SKM-1 treated with dmso at 0.1 percent for 144 hours (cell line): Measurements from ENCODE around the gene IRX3.

Experiments
- DNase-seq: peaks from one replicate; lab custom pipeline; 2025; ENCODE audit not compliant: unreplicated experiment; lab: John Stamatoyannopoulos, UW

The IRX3 gene

DNA sequence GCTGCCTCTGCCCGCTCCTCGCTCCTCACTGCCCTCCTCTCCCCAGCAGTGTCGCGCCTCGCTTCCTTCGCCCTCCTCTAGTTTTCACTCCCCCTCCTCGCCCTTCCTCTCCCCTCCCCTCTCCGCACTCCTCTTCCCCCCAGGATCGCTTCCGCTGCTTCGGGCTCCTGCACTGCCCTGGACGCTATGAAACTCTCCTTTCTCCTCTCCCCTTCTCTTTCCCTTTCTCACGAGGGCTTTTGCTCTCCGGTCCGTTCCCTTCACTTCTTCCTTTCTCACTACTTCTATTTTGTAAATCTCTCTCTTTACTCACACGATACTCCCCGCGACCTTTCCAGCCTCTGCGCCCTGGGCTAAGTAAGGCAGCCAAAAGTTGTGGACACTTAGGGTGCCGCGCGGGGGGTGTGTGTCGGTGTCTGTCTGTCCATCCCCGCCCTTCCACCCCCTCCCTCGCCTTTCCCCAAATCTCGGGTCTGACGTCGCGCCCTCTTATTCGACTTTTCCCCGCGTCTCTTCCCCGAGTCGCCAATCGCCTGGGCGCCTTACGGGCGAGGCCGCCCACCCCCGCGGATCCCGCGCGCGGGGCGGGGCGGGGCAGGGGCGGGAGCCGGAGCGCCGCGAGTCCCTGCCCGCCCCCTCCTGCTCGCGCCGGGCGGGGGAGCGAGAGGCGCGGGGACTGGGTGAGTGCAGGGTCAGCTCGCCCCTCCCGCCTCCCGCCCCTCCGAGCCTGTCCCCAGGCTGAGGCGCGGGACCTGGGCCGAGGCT lies at the start of gene IRX3:
Gene IRX3, minus strand, starts transcription at position 422 of the 765 bp plus-strand sequence. CDS start 737 bp downstream, outside the sequence.
- peak; percentile 89 for DNase-seq

DNA sequence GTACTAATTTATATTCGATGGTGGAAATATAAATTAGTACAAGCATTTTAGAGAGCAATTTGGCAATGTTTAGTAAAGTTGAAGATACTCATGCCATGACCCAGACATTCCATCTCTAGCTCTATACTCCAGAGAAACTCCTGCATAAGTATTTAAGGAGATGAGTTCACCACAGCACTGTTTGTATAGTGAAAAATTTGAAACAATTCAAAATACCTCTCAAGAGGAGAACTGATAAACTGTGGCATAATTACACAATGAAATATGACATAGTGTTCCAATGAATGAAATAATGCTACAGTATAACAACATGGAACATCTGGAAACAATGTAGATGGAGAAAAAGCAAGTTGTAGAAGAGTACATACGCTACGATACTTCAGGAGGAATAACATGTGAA lies 48.6 kb upstream of the IRX3 start:
- no peak for DNase-seq

DNA sequence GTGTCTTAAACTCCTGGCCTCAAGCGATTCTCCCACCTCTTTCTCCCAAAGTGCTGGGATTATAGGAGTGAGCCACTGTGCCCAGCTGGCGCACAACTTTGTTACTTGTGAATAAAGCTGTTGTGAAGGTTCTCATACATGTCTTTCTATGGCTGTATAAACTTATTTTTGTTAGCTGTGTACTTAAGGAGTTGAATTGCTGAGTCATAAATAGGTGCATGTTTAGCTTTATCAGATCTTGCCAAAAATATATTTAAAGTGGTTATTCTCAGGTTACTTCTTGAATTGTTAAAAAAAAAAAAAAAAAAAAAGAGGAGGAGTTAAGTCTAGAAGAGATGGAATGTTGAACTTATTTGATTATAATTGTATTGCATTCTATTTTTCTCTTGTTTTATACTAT lies 47.6 kb upstream of the IRX3 start:
- DNase-seq = no peak

DNA sequence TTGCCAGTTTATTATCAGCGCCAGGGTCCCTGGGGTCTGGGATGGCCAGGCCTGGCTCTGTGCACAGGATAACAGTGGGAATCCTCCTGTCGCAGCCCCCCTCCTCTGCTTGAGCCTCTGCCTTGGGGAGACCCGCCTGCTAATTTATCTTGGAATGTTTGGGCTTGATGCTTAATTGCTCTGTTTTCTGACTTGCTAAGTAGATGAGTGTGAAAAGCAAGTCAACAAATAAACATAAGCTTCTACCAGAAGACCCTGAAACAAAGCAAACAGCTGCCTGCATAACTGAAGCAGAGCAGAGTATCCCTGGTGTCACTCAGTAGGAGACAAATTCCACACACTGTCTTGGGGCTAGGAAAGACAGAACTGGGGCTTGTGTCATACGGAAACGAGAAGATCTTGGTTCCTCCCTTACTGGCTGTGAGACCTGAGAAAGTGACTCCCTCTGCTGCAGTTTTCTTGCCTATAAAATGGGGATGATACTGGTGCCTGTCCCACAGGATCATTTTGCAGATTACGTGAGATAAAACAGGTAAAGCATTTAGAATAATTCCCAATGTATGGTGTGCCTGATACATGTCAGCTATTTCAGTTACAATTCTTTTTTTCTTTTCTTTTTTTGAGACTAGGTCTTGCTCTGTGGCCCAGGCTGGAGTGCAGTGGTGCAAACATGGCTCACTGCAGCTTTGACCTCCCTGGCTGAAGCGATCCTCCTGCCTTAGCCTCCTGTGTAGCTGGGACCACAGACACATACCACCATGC lies 44.8 kb upstream of the IRX3 start:
- DNase-seq = no peak

DNA sequence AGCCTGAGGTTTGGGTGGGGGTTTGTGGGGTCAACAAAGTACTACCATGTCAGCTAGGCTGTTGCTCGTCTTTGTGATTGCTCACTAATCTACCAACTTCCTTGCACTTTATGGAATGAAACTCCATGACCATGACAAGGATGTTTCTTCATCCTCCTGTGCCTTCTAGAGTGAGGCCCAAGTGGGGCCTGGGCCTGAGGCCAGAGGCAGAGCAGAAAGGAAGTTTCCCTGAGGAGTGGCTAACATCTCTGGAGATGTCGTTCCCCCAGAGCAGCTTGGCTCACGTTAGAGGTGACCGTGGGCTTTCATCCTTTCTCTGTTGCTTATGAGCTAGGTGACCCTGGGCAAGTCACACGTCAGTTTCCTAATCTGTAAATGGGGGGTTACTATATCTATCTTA lies 41.0 kb upstream of the IRX3 start:
- no peak for DNase-seq

DNA sequence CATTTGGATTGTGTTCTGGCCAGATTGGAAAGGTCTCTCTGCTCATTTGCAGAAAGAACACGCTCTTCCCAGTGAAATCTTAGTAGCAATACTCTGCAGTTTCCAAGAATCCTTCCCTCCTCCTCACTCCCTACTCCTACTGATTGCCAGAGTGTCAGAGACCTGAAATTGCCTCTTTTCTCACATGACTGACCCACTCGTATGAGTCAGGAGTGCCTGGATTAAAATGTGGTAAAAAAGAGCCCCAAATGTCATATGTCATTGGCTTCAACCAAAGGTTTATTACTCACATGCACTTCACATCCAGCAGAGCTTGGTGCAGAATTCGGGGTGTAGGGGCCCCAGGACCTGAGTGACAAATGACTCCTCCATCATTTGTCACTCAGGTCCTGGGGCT lies 39.7 kb upstream of the IRX3 start:
- DNase-seq = no peak

DNA sequence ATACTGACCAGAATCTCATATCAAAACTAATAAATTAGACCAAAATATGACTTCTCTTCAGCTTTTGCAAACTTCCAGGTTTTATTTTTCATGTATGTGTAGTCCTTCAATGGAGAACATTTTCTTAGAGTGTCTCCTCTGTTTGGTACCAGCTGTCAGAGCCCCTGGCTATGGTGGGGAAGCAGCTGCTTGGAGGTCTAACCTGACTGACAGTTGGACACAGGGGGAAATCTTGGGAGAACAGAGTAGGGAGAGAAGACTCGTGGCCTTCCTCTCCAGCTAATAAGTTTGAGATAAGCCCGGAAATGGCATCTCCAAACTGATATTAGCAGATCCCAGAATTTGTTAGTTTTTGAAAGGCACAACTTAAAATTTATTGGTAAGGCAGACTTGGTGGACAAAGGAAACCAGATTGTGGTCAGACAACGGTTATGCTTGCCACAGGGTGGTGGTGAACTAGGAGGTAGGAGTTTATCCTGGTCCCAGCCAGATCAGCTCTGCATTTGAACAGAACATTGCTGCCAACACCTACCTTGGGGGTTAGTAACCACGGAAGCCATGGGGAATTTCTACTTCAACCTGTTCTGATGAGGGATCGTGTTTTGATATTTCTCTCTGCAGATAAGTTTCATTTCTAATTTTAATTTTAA lies 39.2 kb upstream of the IRX3 start:
- DNase-seq = no peak

DNA sequence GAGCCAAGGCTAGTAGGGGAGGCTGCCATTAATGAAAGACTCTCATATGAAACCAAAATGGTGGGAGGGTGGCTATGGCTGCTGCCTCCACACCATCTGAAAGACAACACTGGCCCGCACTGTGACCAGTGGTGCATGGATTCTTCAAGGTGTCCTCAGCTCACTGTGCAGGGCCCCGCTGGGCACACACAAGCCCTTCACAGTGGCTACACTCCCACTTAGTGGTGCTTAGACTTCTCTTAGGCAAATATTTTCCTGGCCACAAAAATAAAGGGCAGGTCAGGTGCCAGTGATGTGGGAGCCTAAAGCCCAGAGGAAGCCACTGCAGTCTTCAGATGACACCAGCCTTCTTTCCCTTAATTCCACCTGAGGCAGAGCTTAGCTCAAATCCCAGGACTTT lies 38.1 kb upstream of the IRX3 start:
- DNase-seq = no peak

DNA sequence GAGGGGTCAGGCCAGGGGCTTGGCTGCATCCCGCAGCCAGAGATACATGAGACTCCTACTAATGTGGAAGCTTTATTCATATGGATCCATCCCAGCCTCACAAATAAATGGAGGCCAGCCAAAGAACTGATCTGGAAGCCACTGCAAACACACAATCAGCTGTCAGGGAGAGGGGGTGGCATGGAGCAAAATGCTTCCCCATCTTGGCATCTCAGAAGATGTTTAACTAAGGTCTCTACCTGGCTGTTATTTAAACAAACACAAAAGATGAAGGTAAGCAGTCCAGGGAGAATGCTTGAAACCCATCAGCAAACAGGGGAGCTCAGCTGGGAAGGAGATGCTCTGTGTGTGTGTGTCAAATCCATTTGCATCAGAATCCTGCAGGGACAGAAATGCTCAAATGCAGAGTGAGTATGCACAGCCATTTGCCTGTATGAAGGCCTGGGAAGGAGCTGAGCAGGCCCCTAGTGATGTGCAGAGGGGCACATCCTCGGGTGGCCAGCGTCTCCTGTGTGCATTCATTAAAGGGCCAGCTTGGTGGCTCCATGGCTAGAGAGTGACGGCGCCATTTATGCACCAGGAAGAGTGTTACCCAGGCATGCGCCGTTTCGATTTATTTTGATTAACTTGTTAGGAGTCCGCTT lies 34.2 kb upstream of the IRX3 start:
- DNase-seq = no peak

DNA sequence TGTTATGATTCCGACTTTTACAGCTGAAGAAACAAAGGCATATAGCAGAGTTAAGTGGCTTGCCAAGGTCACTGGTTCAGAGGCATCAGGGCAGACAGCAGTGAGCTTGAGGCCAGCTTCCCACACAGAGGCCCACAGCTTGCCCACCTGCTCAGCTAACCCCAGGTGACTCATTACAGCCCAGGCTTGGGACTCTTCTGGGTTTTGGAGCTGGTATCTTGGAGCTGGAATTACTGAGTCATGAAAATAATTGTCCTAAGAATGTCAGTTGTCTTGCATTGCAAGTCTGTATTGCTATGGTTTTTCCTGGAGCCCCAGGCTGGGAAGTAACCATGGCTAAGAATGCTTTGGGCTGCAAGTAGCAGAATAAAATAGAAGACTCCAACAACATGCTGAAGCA lies 32.4 kb upstream of the IRX3 start:
- no peak for DNase-seq

DNA sequence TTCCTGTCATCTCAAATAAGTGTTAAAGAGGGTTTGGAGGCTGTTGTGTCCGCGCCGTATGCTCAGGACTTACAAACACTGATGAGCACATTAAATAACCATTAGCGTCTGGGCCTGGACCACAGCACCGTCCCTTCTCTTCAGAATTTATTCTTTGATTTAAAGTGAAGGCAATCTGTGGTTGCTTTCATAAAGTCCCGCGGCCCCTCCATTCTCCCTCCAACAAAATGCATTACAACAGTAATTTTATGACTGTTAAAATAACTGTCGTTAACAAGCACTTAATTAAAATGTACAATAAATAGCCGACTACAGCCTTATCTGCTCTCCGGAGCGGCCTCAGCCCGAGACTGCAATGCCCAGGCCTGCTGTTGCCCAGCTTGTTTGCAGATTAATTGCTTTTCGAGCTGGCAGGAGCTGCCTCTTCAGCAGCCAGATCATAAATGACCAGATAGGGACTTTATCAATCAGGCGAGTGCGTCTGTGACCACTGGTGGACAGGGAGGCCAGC lies 30.6 kb upstream of the IRX3 start:
- no peak for DNase-seq

DNA sequence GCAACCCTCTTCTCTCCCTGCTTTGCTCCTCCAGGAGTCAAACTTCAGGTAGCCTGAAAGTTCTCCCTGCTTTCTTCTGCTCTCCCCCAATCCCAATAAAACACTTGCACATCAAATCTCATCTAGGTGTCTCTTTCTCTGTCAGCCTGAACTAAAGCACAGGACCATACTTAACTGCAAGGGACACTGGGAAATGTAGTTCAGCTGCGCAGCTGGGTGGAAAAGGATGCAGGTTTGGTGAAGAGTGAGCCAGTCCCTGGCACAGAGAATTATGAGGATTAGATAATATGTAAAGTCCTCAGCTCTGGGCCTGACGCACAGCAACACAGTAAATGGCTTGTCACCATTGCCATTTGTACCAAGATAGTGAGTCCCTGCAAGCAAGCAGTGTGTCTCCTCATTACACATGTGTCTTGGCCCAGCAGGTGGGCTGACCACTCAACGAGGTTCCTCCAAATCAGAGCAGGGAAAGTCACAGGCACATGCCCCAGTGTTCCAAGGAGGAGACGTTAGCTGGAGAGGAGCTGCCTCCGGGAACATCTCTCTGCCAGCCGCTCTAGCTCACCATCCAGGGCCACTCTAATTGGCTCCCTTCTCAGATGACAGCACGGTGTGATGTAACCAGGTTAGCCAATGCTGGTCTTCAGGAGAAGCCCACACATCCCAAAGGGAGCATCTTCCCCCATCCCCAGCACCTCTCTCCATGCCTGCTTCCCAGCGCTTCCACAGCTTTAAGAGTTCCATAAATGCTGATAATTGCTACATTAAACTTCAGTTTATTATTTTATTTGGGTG lies 29.7 kb upstream of the IRX3 start:
- DNase-seq = no peak

DNA sequence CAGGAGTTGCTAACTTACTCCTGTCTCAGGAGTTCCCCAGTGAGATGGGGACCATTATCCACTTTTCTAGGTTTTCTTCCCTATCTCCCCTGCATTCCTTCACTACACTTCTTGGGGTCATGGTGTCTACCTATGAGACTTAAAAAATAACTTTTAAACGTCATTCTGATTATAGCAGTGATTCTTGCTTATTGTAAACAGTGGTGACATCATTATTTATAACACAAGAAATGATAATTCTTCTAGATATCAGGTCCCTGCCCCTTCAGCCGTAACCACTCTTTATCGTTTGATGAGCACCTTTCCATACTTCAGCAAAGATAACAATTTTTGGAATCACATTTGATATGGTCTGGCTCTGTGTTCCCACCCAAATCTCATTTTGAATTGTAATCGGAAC lies 27.2 kb upstream of the IRX3 start:
- no peak for DNase-seq

DNA sequence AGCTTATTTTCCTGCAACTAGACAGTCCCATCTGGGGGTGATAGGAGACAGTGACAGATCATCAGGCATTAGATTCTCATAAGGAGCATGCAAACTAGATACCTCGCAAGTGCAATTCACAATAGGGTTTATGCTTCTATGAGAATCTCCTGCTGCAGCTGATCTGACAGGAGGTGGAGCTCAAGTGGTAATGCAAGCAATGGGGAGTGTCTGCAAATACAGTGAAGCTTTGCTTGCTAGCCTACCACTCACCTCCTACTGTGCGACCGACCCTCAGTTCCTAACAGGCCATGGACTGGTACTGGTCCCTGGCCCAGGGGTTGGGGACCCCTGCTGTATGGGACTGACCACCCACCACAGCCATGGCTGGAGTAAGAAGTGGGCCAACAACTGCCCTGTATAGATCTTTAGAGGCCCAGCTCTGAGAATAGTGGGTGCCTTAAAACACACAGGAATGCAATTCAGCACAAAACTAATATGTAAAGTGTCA lies 26.0 kb upstream of the IRX3 start:
- no peak for DNase-seq

DNA sequence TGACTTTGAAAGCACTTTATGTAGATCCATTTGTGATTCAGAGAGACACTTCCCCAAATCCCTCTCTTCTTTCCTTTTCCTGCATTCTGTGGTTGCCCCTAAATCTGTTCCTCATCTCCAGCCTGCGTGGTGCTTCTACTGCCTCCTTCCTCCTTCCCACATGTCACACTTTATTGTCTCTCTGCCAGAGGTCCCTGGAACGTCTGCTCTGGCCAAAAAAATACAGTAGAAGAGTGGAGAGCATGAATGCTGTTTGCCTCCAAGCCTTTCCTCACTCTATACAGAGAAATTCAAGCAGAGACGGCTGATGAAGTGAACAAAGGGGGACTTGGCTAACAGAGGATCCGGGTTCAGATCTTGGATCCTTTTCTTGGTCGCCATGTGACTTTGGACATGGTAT lies 22.8 kb upstream of the IRX3 start:
- DNase-seq = no peak

DNA sequence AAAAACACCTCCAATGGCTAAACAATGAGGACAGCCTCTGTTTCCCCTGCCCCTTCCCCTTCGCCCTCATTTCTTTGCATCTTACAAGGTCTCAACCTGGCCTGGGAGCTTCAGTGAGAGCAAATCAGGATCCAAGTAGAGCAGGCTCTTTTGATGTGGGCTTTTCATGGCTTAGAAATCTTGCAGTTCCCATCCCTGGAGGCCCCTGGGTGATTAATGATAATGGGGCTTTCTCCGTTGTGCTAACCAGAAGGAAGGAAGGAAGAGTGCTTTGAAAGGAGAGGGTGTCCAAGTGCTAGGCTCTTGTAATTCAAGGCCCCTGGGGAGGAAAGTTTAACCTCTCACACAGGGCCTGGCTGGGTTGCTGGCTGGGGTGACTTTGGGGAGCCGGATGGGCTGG lies 18.5 kb upstream of the IRX3 start:
- no peak for DNase-seq

DNA sequence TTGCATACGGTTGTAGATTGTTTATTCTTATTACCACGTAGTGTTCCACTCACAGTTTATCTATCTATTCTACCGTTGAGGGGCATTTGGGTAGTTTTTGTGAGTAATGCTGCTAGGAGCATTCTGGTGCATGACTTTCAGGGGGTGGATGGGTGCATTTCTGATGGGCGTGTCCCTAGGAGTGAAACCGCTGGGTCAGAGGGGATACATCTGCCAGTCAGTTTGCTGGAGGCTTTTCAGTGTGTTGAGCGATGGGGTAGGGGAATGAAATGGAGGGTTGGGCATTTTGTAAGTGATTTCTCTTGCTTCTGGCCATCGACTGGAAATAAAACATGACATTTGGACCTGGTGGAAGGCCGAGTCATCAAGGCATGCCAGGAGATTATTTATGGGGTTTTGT lies 17.0 kb upstream of the IRX3 start:
- DNase-seq = no peak

DNA sequence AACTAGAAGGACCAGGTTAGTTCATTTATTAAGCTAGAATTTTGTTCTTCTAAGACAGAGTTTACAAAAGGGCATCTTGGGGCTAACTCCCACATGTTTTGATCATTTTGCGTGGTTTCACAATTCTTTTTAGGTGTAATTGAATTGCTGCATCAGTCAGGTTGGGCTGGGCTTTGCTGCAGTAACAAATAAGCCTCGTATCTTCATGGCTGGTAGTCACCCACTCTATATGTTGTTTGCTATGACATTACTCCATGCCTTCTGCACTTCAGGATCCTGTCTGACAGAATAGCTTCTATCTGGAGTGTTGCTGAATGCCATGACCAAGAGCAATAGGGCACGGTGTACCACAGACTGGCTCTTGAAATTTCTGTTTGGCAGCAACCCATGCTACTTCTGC lies 10.6 kb upstream of the IRX3 start:
- no peak for DNase-seq

DNA sequence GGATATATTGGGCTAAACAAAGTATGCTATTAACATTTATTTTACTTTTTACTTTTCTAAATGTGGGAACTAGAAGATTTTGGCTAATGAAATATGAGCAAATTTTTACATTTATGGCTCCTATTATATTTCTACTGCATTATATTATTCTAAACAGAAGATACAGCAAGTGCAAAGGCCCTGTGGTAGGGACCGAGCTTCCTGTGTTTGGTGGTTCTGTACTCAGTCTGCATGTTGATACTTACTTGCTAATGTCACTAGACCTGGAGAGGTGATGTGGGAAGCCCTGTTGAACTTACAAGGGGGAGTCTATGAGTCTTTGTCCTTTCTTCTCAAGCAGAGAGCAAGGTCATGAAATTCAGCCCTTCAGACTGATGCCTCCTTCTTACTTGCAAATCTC lies 10.0 kb upstream of the IRX3 start:
- DNase-seq = no peak

DNA sequence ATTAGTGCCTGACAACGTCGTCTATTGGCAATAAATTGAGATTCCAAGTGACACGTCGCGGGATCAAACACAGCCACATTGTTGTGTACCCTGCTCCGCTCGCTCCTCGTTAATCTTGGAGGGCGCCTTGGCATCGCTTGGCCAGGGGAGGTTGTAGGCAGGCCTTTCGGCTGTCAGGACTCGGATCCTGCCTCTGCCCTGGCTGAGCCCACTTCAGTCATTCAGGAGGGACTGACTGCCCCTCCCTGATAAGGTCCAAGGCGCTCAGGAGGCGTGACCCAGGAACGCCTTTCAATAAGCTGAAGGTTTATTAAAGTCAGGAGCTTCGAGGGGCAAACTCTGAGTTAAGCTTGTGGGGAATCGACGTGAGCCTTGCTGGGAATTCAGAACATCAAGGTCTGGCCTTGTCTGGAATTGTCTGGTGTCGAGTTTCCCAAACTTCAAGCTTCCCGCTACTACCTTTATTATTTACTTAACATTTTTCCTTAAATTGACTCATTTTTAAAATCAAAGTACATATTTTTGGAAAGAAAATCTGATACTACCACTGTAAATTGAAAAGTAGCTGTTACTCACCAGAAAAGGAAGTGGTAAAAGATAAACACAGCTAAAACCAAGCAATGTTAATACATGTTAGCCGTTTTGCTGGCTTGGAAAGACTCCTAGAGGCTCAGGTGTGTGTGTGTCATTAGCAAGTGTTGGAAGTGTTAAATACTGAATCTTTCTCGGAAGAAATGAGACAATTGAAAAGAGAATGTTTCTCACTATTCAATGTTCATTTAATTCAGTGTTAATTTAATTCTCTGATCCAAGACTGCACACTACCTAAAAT lies 5.3 kb upstream of the IRX3 start:
- no peak for DNase-seq
